ENCODE results near the gene UNG.

- TF ChIP-seq BHLHE40 (IDR thresholded peaks at IDR 0.05; ENCODE audit: low read length): no peak
- no peak for TF ChIP-seq TBP (optimal IDR thresholded peaks at IDR 0.05; ENCODE audit: low read depth, low read length)
- TF ChIP-seq HMG20A (CRISPR knock-in tag; conservative IDR thresholded peaks at IDR 0.05): no peak
Observed at GRCh38 chr12:109157986-109158385, 60.6 kb downstream of the UNG start.

Measured in K562 (cell line).